IMR-90 (cell line): ENCODE data around the gene PMEPA1. TPM values are rescaled to one million over a fixed set of nuclear protein-coding genes. Genes with fewer than 3 reads are reported as not detected.

Source experiments
- ATAC-seq: fragments of 200-7000 bp; cut with Tn5 transposase; 2 replicates; pipeline ENCODE4 v1.9.1; 2020; ENCODE audit warnings: low read depth, mild to moderate bottlenecking, moderate library complexity
- BruUV-seq: library from RNA; stranded (reverse); fragments of 400-500 nt; replicated peaks from 2 replicates; lab custom pipeline; 2021; lab: Mats Ljungman, UMichigan
- CTCF ChIA-PET: fragments of 300-600 bp; formaldehyde crosslinking; extraction: SDS; loops from one replicate; lab custom pipeline; 2021; ENCODE audit warnings: antibody characterized with exemption; lab: Yijun Ruan, JAX
- POLR2A ChIA-PET: fragments of 300-600 bp; sonication (Branson Sonifier 250); formaldehyde crosslinking; loops from one replicate; lab custom pipeline; 2022; ENCODE audit warnings: antibody characterized with exemption; ENCODE audit not compliant: unreplicated experiment; lab: Charles Lee
- DNase-seq: peaks from one replicate; pipeline ENCODE4 v3.0.0; 2013
- H2AFZ ChIP-seq: replicated peaks from 2 replicates; pipeline ENCODE3; 2013; ENCODE audit warnings: low read length, mild to moderate bottlenecking; ENCODE audit not compliant: poor library complexity
- H2AK5ac ChIP-seq: 2 replicates; pipeline ENCODE4 v1.6.1; 2013; ENCODE audit warnings: low read depth, low read length, inconsistent platforms
- H2AK9ac ChIP-seq: replicated peaks from 2 replicates; pipeline ENCODE3; 2013; ENCODE audit warnings: mild to moderate bottlenecking, low read depth, low read length, moderate library complexity; ENCODE audit not compliant: poor library complexity
- H2BK120ac ChIP-seq: 2 replicates; pipeline ENCODE4 v1.6.1; 2013; ENCODE audit warnings: low read depth, low read length, inconsistent platforms
- H2BK15ac ChIP-seq: 3 replicates; pipeline ENCODE4 v1.6.1; 2013; ENCODE audit warnings: low read depth, low read length, inconsistent platforms
- H2BK20ac ChIP-seq: 2 replicates; pipeline ENCODE4 v1.6.1; 2013; ENCODE audit warnings: low read depth, mild to moderate bottlenecking, inconsistent platforms, low read length, moderate library complexity
- H2BK5ac ChIP-seq: 2 replicates; pipeline ENCODE4 v1.6.1; 2013; ENCODE audit warnings: mild to moderate bottlenecking, low read depth, low read length, inconsistent platforms; ENCODE audit not compliant: poor library complexity, severe bottlenecking
- H3K14ac ChIP-seq: replicated peaks from 2 replicates; pipeline ENCODE4 v1.6.1; 2013; ENCODE audit warnings: low read depth, low read length, inconsistent platforms
- H3K18ac ChIP-seq: 2 replicates; pipeline ENCODE4 v1.6.1; 2013; ENCODE audit warnings: low read depth, low read length, control low read depth
- H3K23ac ChIP-seq: 2 replicates; pipeline ENCODE4 v1.6.1; 2013; ENCODE audit warnings: low read depth, low read length, inconsistent platforms
- H3K27ac ChIP-seq: 2 replicates; pipeline ENCODE4 v1.5.1; 2013; ENCODE audit warnings: mild to moderate bottlenecking, control low read depth, low read length; ENCODE audit not compliant: insufficient read depth
- H3K27me3 ChIP-seq: 2 replicates; pipeline ENCODE4 v1.6.1; 2013; ENCODE audit warnings: low read length; ENCODE audit not compliant: control insufficient read depth, insufficient read depth
- H3K36me3 ChIP-seq: 2 replicates; pipeline ENCODE4 v1.6.1; 2013; ENCODE audit warnings: low read length, mixed read lengths; ENCODE audit not compliant: control insufficient read depth, insufficient read depth
- H3K4ac ChIP-seq: 2 replicates; pipeline ENCODE4 v1.6.1; 2013; ENCODE audit warnings: low read depth, low read length, inconsistent platforms
- H3K4me1 ChIP-seq: 2 replicates; pipeline ENCODE4 v1.6.1; 2013; ENCODE audit warnings: low read length, mixed read lengths; ENCODE audit not compliant: control insufficient read depth, insufficient read depth
- H3K4me2 ChIP-seq: 2 replicates; pipeline ENCODE4 v1.6.1; 2013; ENCODE audit warnings: low read depth, mild to moderate bottlenecking, control low read depth, low read length, moderate library complexity
- H3K4me3 ChIP-seq: 2 replicates; pipeline ENCODE4 v1.5.1; 2013; ENCODE audit warnings: low read depth, mild to moderate bottlenecking, control low read depth, low read length, moderate library complexity; ENCODE audit not compliant: insufficient read depth
- H3K56ac ChIP-seq: 2 replicates; pipeline ENCODE4 v1.6.1; 2013; ENCODE audit warnings: low read length, inconsistent platforms; ENCODE audit not compliant: insufficient read depth; ENCODE audit errors: extremely low read depth
- H3K79me1 ChIP-seq, 2 experiments: 2 replicates each; pipeline ENCODE4 v1.6.1; 2013; ENCODE audit warnings: low read length in 2 of 2, inconsistent platforms in 1 of 2, low read depth in 1 of 2
- H3K9ac ChIP-seq: 2 replicates; pipeline ENCODE4 v1.6.1; 2013; ENCODE audit warnings: low read depth, low read length, control low read depth
- H3K9me1 ChIP-seq: 2 replicates; pipeline ENCODE4 v1.6.1; 2013; ENCODE audit warnings: low read length, inconsistent platforms; ENCODE audit not compliant: insufficient read depth
- H3K9me3 ChIP-seq: 2 replicates; pipeline ENCODE4 v1.6.1; 2013; ENCODE audit warnings: low read length; ENCODE audit not compliant: control insufficient read depth, insufficient read depth
- H4K20me1 ChIP-seq: 2 replicates; pipeline ENCODE4 v1.6.1; 2013; ENCODE audit warnings: low read length, inconsistent platforms; ENCODE audit not compliant: insufficient read depth
- H4K5ac ChIP-seq: 2 replicates; pipeline ENCODE4 v1.6.1; 2013; ENCODE audit warnings: mild to moderate bottlenecking, low read depth, low read length, control low read depth
- H4K8ac ChIP-seq, 2 experiments: 2 replicates each; pipeline ENCODE4 v1.6.1; 2013; ENCODE audit warnings: low read depth in 2 of 2, low read length in 2 of 2, control low read depth in 1 of 2, inconsistent platforms in 1 of 2
- H4K91ac ChIP-seq: 2 replicates; pipeline ENCODE4 v1.6.1; 2013; ENCODE audit warnings: low read depth, low read length, inconsistent platforms; ENCODE audit not compliant: insufficient read depth
- BHLHE40 ChIP-seq: fragments of 150-350 bp; IDR thresholded peaks from 2 replicates; pipeline ENCODE4 v1.6.1; 2016; ENCODE audit warnings: mild to moderate bottlenecking, low read depth, low read length
- CEBPB ChIP-seq: IDR thresholded peaks from 2 replicates; pipeline ENCODE4 v1.6.1; 2012; ENCODE audit warnings: low read depth, low read length, improper control_type of control experiment
- MAZ ChIP-seq: IDR thresholded peaks from 2 replicates; pipeline ENCODE4 v1.6.1; 2012; ENCODE audit warnings: low read depth, mild to moderate bottlenecking, low read length, improper control_type of control experiment, moderate library complexity, borderline replicate concordance
- NFE2L2 ChIP-seq: fragments of 150-350 bp; IDR thresholded peaks from 2 replicates; pipeline ENCODE4 v1.6.1; 2016; ENCODE audit warnings: low read depth, mild to moderate bottlenecking, low read length
- WGBS, 2 experiments: methylation state at CpG; one replicate each; pipeline versions ENCODE4 v1.1.5 to v1.1.7; 2013; ENCODE audit warnings: missing lambda C conversion rate in 2 of 2; ENCODE audit not compliant: insufficient read length in 1 of 2; ENCODE audit errors: extremely low coverage in 2 of 2; 5-methylcytosine and 5-hydroxymethylcytosine counted together
- dilution Hi-C: fragments of 300-500 bp; cut with HindIII; formaldehyde crosslinking; loops from one replicate; pipeline ENCODE4 v1.14.3; 2018; ENCODE audit warnings: low sequenced_read_pairs; ENCODE audit not compliant: unreplicated experiment
- in situ Hi-C: fragments of 300-500 bp; cut with MboI; formaldehyde crosslinking; loops from 3 replicates; pipeline ENCODE4 v1.14.3; 2019; ENCODE audit warnings: low sequenced_read_pairs, inconsistent platforms, mixed read lengths
- intact Hi-C: fragments of 100-400 bp; cut with micrococcal nuclease; formaldehyde crosslinking; loops from 2 replicates; pipeline ENCODE4 v1.10.0; 2022
- polyA plus RNA-seq, 3 experiments: library from polyadenylated mRNA; depleted of rRNA; stranded (reverse); fragments of >200 nt; gene quantifications; 2 replicates each; pipeline ENCODE4 v1.2.3, GENCODE V29; 2012; ENCODE audit warnings: low replicate concordance in 1 of 3
- total RNA-seq: library from RNA; depleted of rRNA; stranded (reverse); fragments of >200 nt; gene quantifications from 2 replicates; pipeline ENCODE4 v1.2.3, GENCODE V29; 2012

Gene PMEPA1
- total and polyA plus RNA-seq, 2 of the 4 experiments (the other 2 are of a cell fraction) = 2.0 to 6.9 TPM

DNA sequence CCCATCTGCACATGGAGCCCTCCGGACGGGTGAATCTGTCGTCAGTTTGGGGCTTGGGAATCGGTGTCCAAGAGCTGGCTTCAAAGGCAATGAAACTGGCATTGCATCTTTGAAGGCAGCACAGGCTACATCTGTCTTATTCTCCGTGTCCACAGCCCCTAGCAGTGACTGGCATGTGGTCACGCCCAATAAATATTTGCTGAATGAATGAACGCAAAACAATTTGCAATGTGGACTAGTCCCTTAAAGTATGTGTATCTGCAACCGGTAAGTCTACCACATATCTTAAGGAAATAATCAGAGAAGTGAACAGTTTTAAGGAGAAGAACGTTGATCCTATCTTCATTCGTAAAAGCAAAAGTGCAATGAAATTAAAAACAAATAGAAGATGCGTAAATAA is 8.0 kb upstream of the PMEPA1 start:
- ATAC-seq = no peak
- TF ChIP-seq BHLHE40 (no peak), NFE2L2 (no peak), CEBPB (no peak), MAZ (no peak)
- H3K18ac ChIP-seq = no peak overlapping the region
- no peak overlapping the region for H3K27ac ChIP-seq
- H2AFZ ChIP-seq = peak overlapping the region; percentile 9
- no peak overlapping the region for H3K4me3 ChIP-seq
- BruUV-seq = no TSS peak
- H4K5ac ChIP-seq = no peak overlapping the region
- H3K4me2 ChIP-seq = peak overlapping the region; percentile 34; the same call in 1 of the 2 replicates
- no peak overlapping the region for H3K23ac ChIP-seq
- 60% methylated on average over 1 of the region's 11 CpGs; no CpG with 5 or more reads in 1 of the 2 experiments for WGBS, 2 experiments
- peak overlapping the region; percentile 28; the same call in 1 of the 2 replicates for H3K4ac ChIP-seq
- POLR2A ChIA-PET = no interaction called here
- no peak overlapping the region for H3K14ac ChIP-seq
- H4K91ac ChIP-seq = no peak overlapping the region
- peak overlapping the region; percentile 44 for H2AK9ac ChIP-seq
- peaks cover 18% of the 10 kb centered on the region for H3K4me1 ChIP-seq
- H3K9me3 ChIP-seq = no peaks in the 10 kb centered on the region
- H3K27me3 ChIP-seq = peaks cover 13% of the 10 kb centered on the region
- no peak overlapping the region for H2BK15ac ChIP-seq
- H2AK5ac ChIP-seq = peak overlapping the region; percentile 11; the same call in 1 of the 2 replicates
- H2BK5ac ChIP-seq = no peak overlapping the region
- in situ Hi-C loops (no loop called here), dilution Hi-C loops (no loop called here), intact Hi-C loops (loop anchor here (1.0 kb wide), 1 partner anchor 7 kb away; the partner anchor contains the start of gene PMEPA1)
- H3K9me1 ChIP-seq = peaks cover 19% of the 10 kb centered on the region
- no peak overlapping the region for H3K56ac ChIP-seq
- DNase-seq = no peak
- CTCF ChIA-PET = no interaction called here
- peak overlapping the region; percentile 35; the same call in 1 of the 2 replicates for H2BK120ac ChIP-seq
- H3K79me1 ChIP-seq = no peaks in the 10 kb centered on the region
- H3K9ac ChIP-seq = no peak overlapping the region
- H4K20me1 ChIP-seq = no peaks in the 10 kb centered on the region
- H4K8ac ChIP-seq = no peak overlapping the region
- no peaks in the 10 kb centered on the region for H3K36me3 ChIP-seq
- peak overlapping the region; percentile 8; the same call in 1 of the 2 replicates for H2BK20ac ChIP-seq
